ENCODE data around the gene CASP9.
"Not testable (repeated sequence)": the region's sequence is repeated elsewhere in the genome, so short reads cannot be mapped to it uniquely, and the experiment has no call there.

- not testable (repeated sequence) for TF ChIP-seq CTCF, POLR2A, POLR2AphosphoS5 (IDR thresholded peaks at IDR 0.05)
Observed at GRCh38 chr1:15514557-15514956, 9.5 kb downstream of the CASP9 start.
